ENCODE results near the gene TRIM40. TPM values are rescaled to one million over a fixed set of nuclear protein-coding genes. Genes with fewer than 3 reads are reported as not detected.

The TRIM40 gene
- total RNA-seq, 2 experiments from 2014 or later = not detected

DNA sequence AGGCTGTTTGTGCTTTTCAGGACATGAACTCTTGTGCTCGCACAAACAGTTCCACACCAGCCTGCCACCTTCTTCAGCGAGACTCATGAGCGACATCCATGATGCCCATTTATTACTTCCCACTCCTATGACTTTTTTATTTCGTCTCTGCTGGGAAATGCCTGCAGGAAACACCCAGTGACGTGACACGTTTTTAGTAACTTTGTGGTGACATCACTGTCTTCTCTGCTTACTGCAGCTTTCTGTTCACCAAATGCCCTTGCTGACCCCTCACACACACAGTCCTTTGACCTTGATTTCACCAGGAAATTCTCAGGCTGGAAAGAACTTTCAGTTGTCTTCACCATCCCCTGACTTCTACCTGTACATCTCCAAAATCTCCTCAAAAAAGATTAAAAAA, 8.9 kb downstream of the TRIM40 start:
- ChIA-PET CTCF (no interaction called here), POLR2A (interaction anchor here (0.7 kb wide), 1 partner anchor 71 kb away, joined by 3 read pairs; no protein-coding TSS in a partner anchor)
- Mint-ChIP-seq H3K27ac (no peak overlapping the region), H3K4me1 (peaks cover 6% of the 10 kb centered on the region), H3K27me3 (peaks cover 54% of the 10 kb centered on the region), H3K4me3 (no peak overlapping the region), H3K9me3 (no peaks in the 10 kb centered on the region), H3K36me3 (ENCODE audit: low read depth) (no peaks in the 10 kb centered on the region)
- no peak for DNase-seq

DNA sequence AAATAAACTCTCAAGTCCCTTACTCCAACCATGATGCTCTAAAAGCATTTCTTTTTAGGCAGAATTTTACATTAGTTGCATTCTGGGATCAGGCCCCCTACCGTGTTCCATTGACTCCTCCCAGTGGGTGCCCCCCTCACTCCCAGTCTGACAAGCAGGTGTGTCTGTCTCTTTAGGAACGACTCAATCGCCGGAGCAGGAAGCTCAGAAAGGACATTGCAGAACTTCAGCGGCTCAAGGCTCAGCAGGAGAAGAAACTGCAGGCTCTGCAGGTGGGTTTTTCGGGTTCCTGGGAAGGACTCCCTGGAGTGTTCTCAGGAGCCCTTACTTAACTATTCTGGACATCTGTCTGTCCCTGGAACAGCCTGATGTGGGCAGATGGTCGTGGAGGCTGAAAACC, 9.9 kb downstream of the TRIM40 start:
- peaks cover 4% of the 10 kb centered on the region for H3K4me1 Mint-ChIP-seq
- no peak overlapping the region for H3K27ac Mint-ChIP-seq
- no peaks in the 10 kb centered on the region for H3K36me3 Mint-ChIP-seq (ENCODE audit: low read depth)
- H3K4me3 Mint-ChIP-seq = no peak overlapping the region
- no peak for DNase-seq
- CTCF ChIA-PET = no interaction called here
- peaks cover 57% of the 10 kb centered on the region for H3K27me3 Mint-ChIP-seq
- no peaks in the 10 kb centered on the region for H3K9me3 Mint-ChIP-seq
- POLR2A ChIA-PET = no interaction called here

DNA sequence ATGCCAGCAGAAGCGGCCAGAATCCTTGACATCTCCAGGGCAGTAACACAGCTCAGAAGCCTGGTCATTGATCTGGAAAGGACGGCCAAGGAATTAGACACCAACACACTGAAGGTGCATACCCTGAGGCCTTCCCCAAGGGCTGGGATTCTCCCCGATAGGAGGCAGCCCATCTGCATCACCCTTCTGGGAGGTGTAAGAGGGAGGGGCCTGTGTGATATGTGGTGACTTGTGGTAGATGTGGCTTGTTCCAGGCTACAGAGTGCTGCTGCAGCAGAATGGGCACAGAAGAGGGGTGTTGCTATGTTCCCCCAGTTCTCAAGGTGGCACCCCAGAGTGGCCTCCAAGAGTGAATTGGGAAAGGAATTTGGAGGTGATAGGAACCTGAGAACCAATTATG, 11.2 kb downstream of the TRIM40 start:
- Mint-ChIP-seq H3K4me3 (no peak overlapping the region), H3K4me1 (peaks cover 8% of the 10 kb centered on the region), H3K36me3 (ENCODE audit: low read depth) (no peaks in the 10 kb centered on the region), H3K27ac (no peak overlapping the region), H3K27me3 (peaks cover 53% of the 10 kb centered on the region), H3K9me3 (no peaks in the 10 kb centered on the region)
- POLR2A ChIA-PET = no interaction called here
- no peak for DNase-seq
- CTCF ChIA-PET = interaction anchor here (2.1 kb wide), 1 partner anchor 16 kb away, joined by 5 read pairs; no protein-coding TSS in a partner anchor

DNA sequence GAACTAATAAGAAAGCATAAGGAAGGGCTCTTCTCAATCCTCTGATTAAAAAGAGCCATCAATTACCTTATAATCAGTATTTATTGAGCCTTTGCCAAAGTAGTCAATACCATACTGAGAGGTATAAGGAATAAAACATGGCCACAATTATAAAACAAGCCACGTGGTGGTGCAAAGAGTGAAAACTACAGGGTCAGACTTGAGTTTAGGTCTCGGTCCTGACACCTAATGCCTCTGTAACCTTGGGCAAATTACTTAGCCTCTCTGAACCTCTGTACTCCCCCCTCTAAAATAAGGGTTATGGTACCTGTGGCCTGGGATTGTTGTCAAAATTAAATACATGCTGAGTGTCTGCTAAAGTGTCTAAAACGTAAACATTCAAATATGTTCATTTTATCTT, 13.3 kb downstream of the TRIM40 start:
- ChIA-PET CTCF (no interaction called here), POLR2A (no interaction called here)
- Mint-ChIP-seq H3K4me3 (no peak overlapping the region), H3K4me1 (peaks cover 8% of the 10 kb centered on the region), H3K27me3 (peaks cover 57% of the 10 kb centered on the region), H3K36me3 (ENCODE audit: low read depth) (no peaks in the 10 kb centered on the region), H3K27ac (no peak overlapping the region), H3K9me3 (no peaks in the 10 kb centered on the region)
- no peak for DNase-seq

DNA sequence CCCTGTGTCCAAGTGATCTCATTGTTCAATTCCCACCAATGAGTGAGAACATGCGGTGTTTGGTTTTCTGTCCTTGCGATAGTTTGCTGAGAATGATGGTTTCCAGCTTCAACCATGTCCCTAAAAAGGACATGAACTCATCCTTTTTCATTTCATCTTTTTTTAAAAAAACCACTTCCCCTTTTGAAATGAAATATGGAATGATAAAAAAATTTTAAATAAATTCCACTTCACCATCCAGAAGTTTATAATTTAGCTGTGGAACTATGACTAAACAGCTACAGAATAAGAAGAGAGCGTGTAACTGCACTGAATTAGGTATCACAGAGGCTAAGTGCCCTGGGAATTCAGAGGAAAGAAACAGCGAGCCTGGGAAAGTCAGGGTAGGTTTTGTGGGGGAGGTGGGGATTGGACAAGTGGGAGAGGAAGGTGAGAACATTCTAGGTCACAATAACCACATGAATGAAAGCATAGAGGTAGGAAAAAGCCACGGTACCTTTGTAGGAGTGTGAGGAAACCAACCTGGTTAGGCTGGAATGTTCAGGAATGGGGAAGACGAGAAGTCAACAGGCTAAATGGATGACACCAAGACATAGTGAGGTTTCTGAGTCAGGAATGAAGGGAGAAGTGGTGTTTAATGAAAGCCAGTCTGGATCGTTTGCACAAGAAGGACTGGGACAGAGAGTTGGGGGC, 14.1 kb downstream of the TRIM40 start:
- CTCF ChIA-PET = interaction anchor here (2.3 kb wide), 1 partner anchor 18 kb away, joined by 10 read pairs; no protein-coding TSS in a partner anchor
- H3K27me3 Mint-ChIP-seq = peaks cover 54% of the 10 kb centered on the region

DNA sequence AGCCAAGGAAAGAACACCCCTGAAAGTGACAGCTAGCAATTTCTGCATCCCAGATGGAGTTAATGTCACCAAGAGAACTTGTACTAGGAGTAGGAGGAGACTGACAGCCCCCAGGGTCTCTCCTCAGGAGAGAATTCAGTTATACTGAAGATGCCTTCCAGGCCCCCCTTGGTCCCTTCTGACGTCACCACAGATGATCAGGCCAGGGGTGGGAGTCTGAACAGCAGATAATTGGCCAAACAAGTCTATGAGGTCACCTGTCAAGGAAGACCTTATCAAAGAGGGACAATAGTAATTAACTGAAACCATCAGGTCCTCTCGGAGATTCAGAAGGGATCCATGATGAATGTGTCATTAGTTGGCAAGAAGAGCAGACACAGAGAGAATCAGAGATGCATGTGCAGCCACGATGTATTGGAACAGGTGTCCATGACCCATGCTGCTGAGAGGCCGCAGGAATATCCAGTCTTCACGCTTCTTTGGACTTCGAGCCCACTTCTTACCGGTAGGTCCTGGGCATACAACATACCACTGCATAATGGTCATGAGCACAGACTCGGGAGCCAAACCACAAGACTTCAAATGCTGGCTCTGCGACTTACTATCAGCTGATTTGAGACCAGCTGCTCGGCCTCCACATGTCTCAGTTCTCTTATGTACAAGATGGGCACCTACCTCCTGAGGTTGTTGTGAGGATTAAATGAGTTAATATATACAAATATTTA, 14.9 kb downstream of the TRIM40 start:
- H3K27me3 Mint-ChIP-seq = peaks cover 49% of the 10 kb centered on the region
- no peaks in the 10 kb centered on the region for H3K9me3 Mint-ChIP-seq
- peaks cover 8% of the 10 kb centered on the region for H3K4me1 Mint-ChIP-seq
- POLR2A ChIA-PET = no interaction called here
- no peak for DNase-seq
- CTCF ChIA-PET = interaction anchor here (1.3 to 2.3 kb wide), 2 partner anchors 19 to 20 kb away, joined by 5 to 10 read pairs; no protein-coding TSS in a partner anchor
- H3K27ac Mint-ChIP-seq = no peak overlapping the region
- no peaks in the 10 kb centered on the region for H3K36me3 Mint-ChIP-seq (ENCODE audit: low read depth)
- no peak overlapping the region for H3K4me3 Mint-ChIP-seq

More for the DNA sequence above, 14.1 kb downstream of the TRIM40 start:
- H3K9me3 Mint-ChIP-seq = no peaks in the 10 kb centered on the region
- POLR2A ChIA-PET = no interaction called here
- H3K36me3 Mint-ChIP-seq (ENCODE audit: low read depth) = no peaks in the 10 kb centered on the region
- no peak overlapping the region for H3K4me3 Mint-ChIP-seq
- H3K27ac Mint-ChIP-seq = no peak overlapping the region
- no peak for DNase-seq
- H3K4me1 Mint-ChIP-seq = peaks cover 8% of the 10 kb centered on the region

DNA sequence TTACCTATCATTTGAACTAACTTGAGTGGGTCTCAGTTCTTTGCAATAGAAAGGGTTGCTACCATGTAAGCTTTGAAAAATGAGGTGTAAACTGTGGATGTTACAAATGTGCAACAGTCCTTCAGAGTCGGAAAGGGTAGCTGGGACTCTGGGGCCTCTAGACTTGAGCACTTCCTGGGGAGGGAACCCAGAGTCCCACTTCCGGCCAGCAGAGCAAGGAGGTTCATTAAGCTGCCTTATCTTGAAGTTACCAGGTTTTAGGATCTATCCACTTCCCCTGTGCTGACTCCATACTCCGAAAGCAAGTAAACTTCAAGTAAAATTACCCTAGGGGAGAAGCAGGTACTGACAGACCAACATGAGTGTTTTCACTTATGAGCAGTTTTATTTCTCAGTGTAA, 15.6 kb downstream of the TRIM40 start:
- no peak for DNase-seq
- no peaks in the 10 kb centered on the region for H3K9me3 Mint-ChIP-seq
- no peak overlapping the region for H3K27ac Mint-ChIP-seq
- H3K4me1 Mint-ChIP-seq = peaks cover 8% of the 10 kb centered on the region
- CTCF ChIA-PET = interaction anchor here (1.3 to 2.3 kb wide), 2 partner anchors 19 to 20 kb away, joined by 5 to 10 read pairs; no protein-coding TSS in a partner anchor
- peaks cover 52% of the 10 kb centered on the region for H3K27me3 Mint-ChIP-seq
- H3K36me3 Mint-ChIP-seq (ENCODE audit: low read depth) = no peaks in the 10 kb centered on the region
- POLR2A ChIA-PET = no interaction called here
- H3K4me3 Mint-ChIP-seq = no peak overlapping the region

DNA sequence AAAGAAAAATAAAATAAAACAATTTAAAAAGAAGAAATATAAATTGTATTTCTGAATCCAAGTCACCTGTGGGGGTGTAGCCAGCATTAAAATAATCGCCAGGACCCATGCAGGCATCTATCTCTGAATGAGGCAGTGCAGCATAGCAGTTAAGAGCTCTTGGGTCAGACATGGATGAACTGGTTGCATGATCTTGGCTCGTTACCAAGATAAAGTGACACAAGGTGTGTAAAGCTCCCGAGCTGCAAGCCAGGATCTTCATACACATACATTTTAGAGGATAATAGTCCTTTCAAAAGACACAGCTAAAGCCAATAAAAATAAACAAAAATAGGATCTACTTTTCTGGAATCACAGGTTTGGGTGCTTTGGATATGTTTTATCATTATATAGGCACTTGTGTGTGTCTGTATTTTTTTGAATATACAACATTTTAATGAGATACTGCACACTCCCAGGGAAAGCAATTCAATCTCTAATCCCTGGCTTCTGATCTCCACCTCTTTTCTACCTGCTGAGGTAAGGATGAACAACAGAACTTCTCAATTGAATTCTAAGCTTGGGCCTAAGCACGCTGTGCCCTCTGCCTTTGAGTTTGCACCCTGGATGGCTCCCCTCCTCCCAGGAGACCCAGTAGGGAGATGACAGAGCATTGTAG, 16.2 kb downstream of the TRIM40 start:
- no peaks in the 10 kb centered on the region for H3K9me3 Mint-ChIP-seq
- no peaks in the 10 kb centered on the region for H3K36me3 Mint-ChIP-seq (ENCODE audit: low read depth)
- H3K27ac Mint-ChIP-seq = no peak overlapping the region
- peaks cover 54% of the 10 kb centered on the region for H3K27me3 Mint-ChIP-seq
- DNase-seq = no peak
- no peak overlapping the region for H3K4me3 Mint-ChIP-seq
- CTCF ChIA-PET = interaction anchor here (1.3 to 2.3 kb wide), 2 partner anchors 19 to 20 kb away, joined by 5 to 10 read pairs; no protein-coding TSS in a partner anchor
- H3K4me1 Mint-ChIP-seq = peaks cover 6% of the 10 kb centered on the region
- POLR2A ChIA-PET = no interaction called here

DNA sequence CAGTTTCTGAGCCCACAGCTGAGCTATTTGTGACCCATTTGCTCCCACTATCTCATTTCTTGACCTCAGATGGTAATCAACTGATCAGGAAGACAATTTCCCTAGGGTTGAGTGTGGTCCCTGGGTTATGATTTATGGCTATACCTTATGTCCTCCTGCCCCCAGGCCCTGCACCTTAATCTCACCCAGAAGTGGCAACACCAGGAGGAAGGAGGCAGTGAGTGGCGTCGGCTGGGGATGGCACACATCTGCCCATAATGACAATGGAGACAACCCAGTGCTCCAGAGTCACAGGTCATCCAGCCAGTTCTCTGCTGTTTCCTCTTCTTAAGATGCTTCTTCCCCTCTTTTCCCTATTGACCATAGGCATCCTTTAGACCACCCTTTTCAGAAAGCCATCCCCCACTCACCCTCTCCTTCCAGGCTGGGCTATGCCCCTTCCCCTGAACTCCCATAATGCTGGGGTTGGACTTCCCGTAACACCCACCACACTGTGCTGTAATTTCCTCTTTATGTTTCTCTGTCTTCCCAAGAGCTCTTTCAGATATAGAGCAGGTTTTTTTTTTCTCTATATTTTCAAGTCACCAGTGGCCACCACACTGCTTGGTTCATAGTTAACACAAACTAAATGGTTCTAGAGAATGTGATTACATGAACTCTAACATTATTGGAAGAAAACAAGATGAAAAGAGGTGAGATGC, 17.1 kb downstream of the TRIM40 start:
- POLR2A ChIA-PET = no interaction called here
- H3K4me3 Mint-ChIP-seq = no peak overlapping the region
- H3K9me3 Mint-ChIP-seq = no peaks in the 10 kb centered on the region
- no peaks in the 10 kb centered on the region for H3K36me3 Mint-ChIP-seq (ENCODE audit: low read depth)
- H3K27me3 Mint-ChIP-seq = peaks cover 52% of the 10 kb centered on the region
- DNase-seq = no peak
- CTCF ChIA-PET = no interaction called here
- H3K4me1 Mint-ChIP-seq = peaks cover 7% of the 10 kb centered on the region
- H3K27ac Mint-ChIP-seq = no peak overlapping the region

DNA sequence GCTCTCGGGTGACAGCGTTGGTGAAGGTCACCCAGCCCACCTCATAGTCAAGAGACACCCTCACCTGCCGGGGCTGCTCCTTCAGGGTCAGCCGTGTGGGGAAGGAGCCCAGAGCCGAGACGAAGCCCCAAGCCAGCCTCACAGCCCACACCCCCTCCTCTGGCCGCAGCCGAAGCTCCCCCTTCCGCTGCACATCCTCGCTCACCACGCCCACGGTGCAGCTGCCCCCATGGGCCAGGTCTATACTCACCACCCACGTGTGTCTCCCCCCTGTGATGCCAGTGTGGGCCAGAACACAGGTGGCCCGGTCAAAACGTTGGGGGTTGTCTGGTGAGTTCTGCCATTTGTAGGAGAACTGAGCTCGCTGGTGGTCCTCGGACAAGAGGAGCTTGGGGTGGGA, 18.1 kb downstream of the TRIM40 start:
- no peak overlapping the region for H3K4me3 Mint-ChIP-seq
- H3K27me3 Mint-ChIP-seq = peaks cover 57% of the 10 kb centered on the region
- DNase-seq = no peak
- CTCF ChIA-PET = interaction anchor here (1.0 kb wide), 1 partner anchor 23 kb away, joined by 3 read pairs; no protein-coding TSS in a partner anchor
- H3K36me3 Mint-ChIP-seq (ENCODE audit: low read depth) = no peaks in the 10 kb centered on the region
- POLR2A ChIA-PET = no interaction called here
- no peaks in the 10 kb centered on the region for H3K9me3 Mint-ChIP-seq
- H3K4me1 Mint-ChIP-seq = peaks cover 14% of the 10 kb centered on the region
- no peak overlapping the region for H3K27ac Mint-ChIP-seq

DNA sequence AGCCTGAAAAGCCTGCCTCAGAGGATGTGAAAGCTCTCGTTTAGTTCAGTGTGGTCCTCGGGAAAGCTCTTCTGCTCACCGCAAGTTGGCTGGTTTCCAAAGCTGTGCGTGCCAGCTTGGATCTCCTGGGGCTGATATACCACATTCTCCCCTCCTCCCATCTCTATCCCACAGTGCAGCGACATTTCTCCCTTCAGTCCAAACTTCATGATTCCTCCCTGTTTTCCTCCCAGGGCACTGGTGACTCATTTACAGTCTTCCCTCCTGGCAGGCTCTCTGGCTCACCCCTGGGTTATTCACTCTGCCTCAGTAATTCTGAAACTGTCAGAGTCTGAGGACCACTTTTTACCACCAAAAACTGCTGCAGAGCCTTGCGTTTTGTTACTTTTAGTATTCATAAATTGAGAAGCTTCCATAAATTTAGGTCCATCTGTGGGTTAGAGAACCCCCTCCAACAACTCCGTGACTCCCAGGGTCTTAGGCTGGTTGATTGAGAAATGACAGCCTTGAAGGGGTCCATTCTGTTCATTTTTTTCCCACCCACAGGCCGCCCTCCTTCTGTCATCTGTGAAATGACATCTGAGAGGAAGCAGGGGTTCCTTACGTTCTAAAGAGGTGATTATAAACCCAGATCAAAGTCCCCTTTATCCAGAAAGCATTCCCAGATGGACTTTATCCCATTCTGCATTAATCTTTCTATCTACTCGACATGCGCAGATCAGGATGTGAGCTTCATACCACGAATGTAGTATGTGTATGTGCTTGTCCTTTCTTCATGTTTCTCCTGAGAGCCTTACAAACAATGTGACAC, 19.0 kb downstream of the TRIM40 start:
- POLR2A ChIA-PET = no interaction called here
- Mint-ChIP-seq H3K36me3 (ENCODE audit: low read depth) (no peaks in the 10 kb centered on the region), H3K27me3 (peaks cover 60% of the 10 kb centered on the region), H3K27ac (no peak overlapping the region), H3K4me3 (no peak overlapping the region), H3K4me1 (peaks cover 16% of the 10 kb centered on the region), H3K9me3 (no peaks in the 10 kb centered on the region)
- no peak for DNase-seq
- CTCF ChIA-PET = interaction anchor here (1.0 kb wide), 1 partner anchor 24 kb away, joined by 3 read pairs; no protein-coding TSS in a partner anchor

DNA sequence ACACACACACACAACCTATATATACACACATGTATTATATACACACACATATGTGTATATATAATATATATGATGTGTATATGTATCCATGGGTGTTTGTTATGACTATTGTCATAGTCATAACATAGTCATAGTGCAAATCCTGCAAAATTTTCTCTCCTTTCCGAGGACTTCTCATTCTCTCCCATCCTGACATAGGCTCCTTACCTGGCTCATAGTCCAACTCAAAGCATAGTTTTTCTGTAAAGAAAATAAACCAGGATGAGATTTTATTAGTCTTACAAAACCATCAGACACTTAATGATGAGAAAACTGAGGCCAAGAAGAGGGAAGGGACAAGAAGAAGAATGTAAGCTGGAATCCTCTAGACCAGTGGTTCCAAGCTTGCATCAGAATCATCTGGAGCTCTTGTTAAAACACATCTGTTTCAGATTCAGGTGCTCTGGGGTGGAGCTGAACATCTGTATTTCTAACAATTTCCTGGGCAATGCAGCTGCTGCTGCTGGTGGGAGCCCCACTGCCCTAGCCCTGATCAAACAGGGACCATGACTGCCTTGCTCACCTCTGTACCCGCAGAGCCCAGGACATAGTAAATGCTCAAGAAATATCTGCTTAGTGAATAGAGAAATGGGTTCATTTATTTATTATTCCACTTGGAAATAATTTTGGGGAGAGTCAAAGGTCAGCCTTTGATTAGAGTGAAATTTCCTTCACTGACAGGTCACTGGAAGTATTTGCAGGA, 19.8 kb downstream of the TRIM40 start:
- no peaks in the 10 kb centered on the region for H3K36me3 Mint-ChIP-seq (ENCODE audit: low read depth)
- no peak overlapping the region for H3K27ac Mint-ChIP-seq
- no peak overlapping the region for H3K4me3 Mint-ChIP-seq
- ChIA-PET CTCF (no interaction called here), POLR2A (no interaction called here)
- H3K4me1 Mint-ChIP-seq = peaks cover 16% of the 10 kb centered on the region
- H3K27me3 Mint-ChIP-seq = peaks cover 54% of the 10 kb centered on the region
- DNase-seq = no peak
- H3K9me3 Mint-ChIP-seq = no peaks in the 10 kb centered on the region
